Adrenal gland (tissue), 12 donors: Measurements from ENCODE around the gene YBX1. TPM values are rescaled to one million over a fixed set of nuclear protein-coding genes. Genes with fewer than 3 reads are reported as not detected.
"Not testable (repeated sequence)": the region's sequence is repeated elsewhere in the genome, so short reads cannot be mapped to it uniquely, and the experiment has no call there.

Experiments
- DNase-seq, 7 donors: peaks; one replicate each; pipeline ENCODE4 v3.0.0-alpha.2; 2019 to 2020
- H3K27ac ChIP-seq, 5 donors: fragments of 200-600 bp; sonication (generic) in 4 of 5; 1 replicate in 3 of 5; 2 replicates in 2 of 5; pipeline versions ENCODE4 v1.5.1 to v1.8.0; 2016 to 2020; ENCODE audit warnings: mild to moderate bottlenecking in 1 of 5
- H3K27me3 ChIP-seq: fragments of 200-600 bp; 2 replicates; pipeline ENCODE4 v1.8.0; 2021
- H3K36me3 ChIP-seq, 2 donors: fragments of 200-600 bp; replicated peaks in 1 of 2; 1 replicate in 1 of 2; 2 replicates in 1 of 2; pipeline versions ENCODE4 v1.5.1 to v1.8.0; 2018 to 2022
- H3K4me1 ChIP-seq, 2 donors: fragments of 200-600 bp; replicated peaks in 1 of 2; 1 replicate in 1 of 2; 2 replicates in 1 of 2; pipeline versions ENCODE4 v1.5.1 to v1.8.0; 2018 to 2021
- H3K4me3 ChIP-seq, 4 donors: fragments of 200-600 bp; sonication (generic) in 3 of 4; one replicate each; pipeline ENCODE4 v1.5.1; 2016 to 2018
- H3K9me3 ChIP-seq, 3 donors: fragments of 200-600 bp; sonication (generic) in 1 of 3; replicated peaks in 1 of 3; 1 replicate in 2 of 3; 2 replicates in 1 of 3; pipeline versions ENCODE4 v1.5.1 to v1.8.0; 2016 to 2021
- POLR2A ChIP-seq, 2 donors: fragments of 450-650 bp; IDR thresholded peaks; one replicate each; pipeline ENCODE4 v1.6.1; 2017; ENCODE audit warnings: antibody characterized with exemption in 2 of 2, mild to moderate bottlenecking in 2 of 2, moderate library complexity in 1 of 2
- WGBS, 4 donors: extraction: QIAGEN DNeasy Blood & Tissue Kit in 2 of 4; methylation state at CpG; one replicate each; pipeline versions ENCODE4 v1.1.5 to v1.1.7; 2013 to 2017; 5-methylcytosine and 5-hydroxymethylcytosine counted together
- intact Hi-C, 2 donors: fragments of 100-400 bp; cut with DNase I; formaldehyde crosslinking; loops; one replicate each; pipeline versions ENCODE4 v1.14.1 to v1.15.0; 2022 to 2023
- polyA plus RNA-seq, 3 donors: library from polyadenylated mRNA; stranded (reverse); fragments of 200-250 nt in 2 of 3; fragments of 350-450 nt in 1 of 3; fragmentation: Illumina TruSeq in 1 of 3; extraction: RNeasy Lipid Tissue Mini Kit (QIAGEN cat#74804) in 1 of 3; gene quantifications; one replicate each; pipeline ENCODE4 v1.2.3, GENCODE V29; 2013 to 2014
- total RNA-seq, 9 donors: library from RNA; depleted of rRNA in 4 of 9; stranded (reverse); fragments of >200 nt in 4 of 9; fragments of 120-200 nt in 1 of 9; fragmentation: NEBNext Ultra II Directional in 1 of 9; extraction: Animal tissue kit (Norgen Biotek cat#: 25700) in 1 of 9; gene quantifications; one replicate each; pipeline versions ENCODE4 v1.1.0 to v1.2.4, GENCODE V29; 2013 to 2023
- TF ChIP-seq, protein P1 (sequence below), 6 experiments: fragments of 450-650 bp in 4 of 6; fragments of 200-600 bp in 2 of 6; sonication (generic) in 1 of 6; IDR thresholded peaks; 1 replicate in 5 of 6; 2 replicates in 1 of 6; pipeline versions ENCODE4 v1.5.1 to v1.8.0; 2016 to 2021; ENCODE audit warnings: antibody characterized with exemption in 6 of 6, mild to moderate bottlenecking in 2 of 6, moderate library complexity in 1 of 6
- donor health status: healthy with polysubstance abuse.
- donor health status: Bipolar disorder and iron deficiency.
- donor health status: DM: yes; HTN: yes; CAD: no.
- donor health status: DM: no; HTN: no; CAD: no.
- donor health status: DM: no; HTN: no; CAD: no.
- donor health status: DM: yes; HTN: yes; CAD: no.

Gene YBX1
- total and polyA plus RNA-seq, 12 donors, result 281 to 995 (median 338) TPM

DNA sequence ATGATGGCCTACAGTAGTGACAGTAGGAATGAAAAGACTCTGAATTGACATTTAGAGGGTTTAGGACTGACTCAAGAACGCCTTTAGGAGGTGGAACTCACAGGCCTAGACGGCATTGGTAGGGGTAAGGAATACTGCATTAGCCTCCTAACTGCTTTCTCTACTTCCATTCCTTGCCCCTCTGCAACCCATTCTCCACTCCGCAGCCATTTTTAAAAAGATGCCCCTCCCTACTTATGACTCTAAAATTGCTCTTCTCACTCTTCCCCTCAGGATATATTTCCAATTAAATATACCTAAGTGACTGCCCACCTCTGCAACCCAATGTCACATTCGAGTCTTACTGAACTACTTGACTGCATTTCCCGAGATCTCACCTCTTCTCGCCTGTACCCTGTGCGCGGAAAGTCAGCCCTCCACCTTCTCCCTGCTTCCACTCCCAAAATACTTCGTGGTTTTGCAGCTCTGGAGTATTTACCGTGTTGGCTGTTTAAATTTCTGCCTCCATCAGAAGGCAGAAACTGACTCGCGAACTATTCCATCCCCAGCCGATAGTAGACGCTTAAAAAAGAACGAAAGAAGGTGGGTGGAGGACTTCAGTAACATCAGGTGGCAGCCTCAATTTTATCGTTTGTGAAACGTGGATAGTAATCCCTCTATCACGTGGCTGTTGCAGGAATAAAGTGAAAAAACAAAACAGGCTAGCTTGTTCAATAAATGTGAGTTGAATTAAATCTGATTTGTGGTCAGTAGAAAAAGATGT lies 1.1 kb upstream of the YBX1 start:
- H3K27ac ChIP-seq, result peak overlapping the region; percentile 68 to 99 (median 88)
- TF ChIP-seq POLR2A (IDR thresholded peaks at IDR 0.05), result no peak
- TF ChIP-seq, protein P1, sequence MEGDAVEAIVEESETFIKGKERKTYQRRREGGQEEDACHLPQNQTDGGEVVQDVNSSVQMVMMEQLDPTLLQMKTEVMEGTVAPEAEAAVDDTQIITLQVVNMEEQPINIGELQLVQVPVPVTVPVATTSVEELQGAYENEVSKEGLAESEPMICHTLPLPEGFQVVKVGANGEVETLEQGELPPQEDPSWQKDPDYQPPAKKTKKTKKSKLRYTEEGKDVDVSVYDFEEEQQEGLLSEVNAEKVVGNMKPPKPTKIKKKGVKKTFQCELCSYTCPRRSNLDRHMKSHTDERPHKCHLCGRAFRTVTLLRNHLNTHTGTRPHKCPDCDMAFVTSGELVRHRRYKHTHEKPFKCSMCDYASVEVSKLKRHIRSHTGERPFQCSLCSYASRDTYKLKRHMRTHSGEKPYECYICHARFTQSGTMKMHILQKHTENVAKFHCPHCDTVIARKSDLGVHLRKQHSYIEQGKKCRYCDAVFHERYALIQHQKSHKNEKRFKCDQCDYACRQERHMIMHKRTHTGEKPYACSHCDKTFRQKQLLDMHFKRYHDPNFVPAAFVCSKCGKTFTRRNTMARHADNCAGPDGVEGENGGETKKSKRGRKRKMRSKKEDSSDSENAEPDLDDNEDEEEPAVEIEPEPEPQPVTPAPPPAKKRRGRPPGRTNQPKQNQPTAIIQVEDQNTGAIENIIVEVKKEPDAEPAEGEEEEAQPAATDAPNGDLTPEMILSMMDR (IDR thresholded peaks at IDR 0.05), result peak in 1 of 6 experiments; percentile 13
- intact Hi-C loops, result no loop called here
- H3K27me3 ChIP-seq, result no peaks in the 10 kb centered on the region
- 7 to 9% (median 8%) methylated on average over 18 of the region's 18 CpGs for WGBS, 4 donors
- DNase-seq, result peak in 1 of 7 donors; percentile 10
- no peaks in the 10 kb centered on the region for H3K36me3 ChIP-seq
- no peaks in the 10 kb centered on the region for H3K9me3 ChIP-seq
- H3K4me1 ChIP-seq, result peaks cover 11 to 39% of the 10 kb centered on the region in 2 donors
- peak overlapping the region in 3 of 4 donors; percentile 30 to 95 (median 84) for H3K4me3 ChIP-seq

DNA sequence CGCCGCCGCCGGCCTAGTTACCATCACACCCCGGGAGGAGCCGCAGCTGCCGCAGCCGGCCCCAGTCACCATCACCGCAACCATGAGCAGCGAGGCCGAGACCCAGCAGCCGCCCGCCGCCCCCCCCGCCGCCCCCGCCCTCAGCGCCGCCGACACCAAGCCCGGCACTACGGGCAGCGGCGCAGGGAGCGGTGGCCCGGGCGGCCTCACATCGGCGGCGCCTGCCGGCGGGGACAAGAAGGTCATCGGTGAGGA lies 193 bp downstream of the YBX1 start:
- Histone ChIP-seq H3K27ac (peak overlapping the region in 4 of 5 donors; percentile 78 to 99 (median 92)), H3K4me3 (peak overlapping the region in 2 of 4 donors; percentile 84 to 95), H3K4me1 (peaks cover 15 to 52% of the 10 kb centered on the region in 2 donors)
- DNase-seq, H3K27me3 ChIP-seq, H3K36me3 ChIP-seq, intact Hi-C loops, H3K9me3 ChIP-seq: not testable (repeated sequence)
- WGBS, 4 donors, result 0 to 2% (median 0%) methylated on average over 2 to 33 of the region's 33 CpGs

DNA sequence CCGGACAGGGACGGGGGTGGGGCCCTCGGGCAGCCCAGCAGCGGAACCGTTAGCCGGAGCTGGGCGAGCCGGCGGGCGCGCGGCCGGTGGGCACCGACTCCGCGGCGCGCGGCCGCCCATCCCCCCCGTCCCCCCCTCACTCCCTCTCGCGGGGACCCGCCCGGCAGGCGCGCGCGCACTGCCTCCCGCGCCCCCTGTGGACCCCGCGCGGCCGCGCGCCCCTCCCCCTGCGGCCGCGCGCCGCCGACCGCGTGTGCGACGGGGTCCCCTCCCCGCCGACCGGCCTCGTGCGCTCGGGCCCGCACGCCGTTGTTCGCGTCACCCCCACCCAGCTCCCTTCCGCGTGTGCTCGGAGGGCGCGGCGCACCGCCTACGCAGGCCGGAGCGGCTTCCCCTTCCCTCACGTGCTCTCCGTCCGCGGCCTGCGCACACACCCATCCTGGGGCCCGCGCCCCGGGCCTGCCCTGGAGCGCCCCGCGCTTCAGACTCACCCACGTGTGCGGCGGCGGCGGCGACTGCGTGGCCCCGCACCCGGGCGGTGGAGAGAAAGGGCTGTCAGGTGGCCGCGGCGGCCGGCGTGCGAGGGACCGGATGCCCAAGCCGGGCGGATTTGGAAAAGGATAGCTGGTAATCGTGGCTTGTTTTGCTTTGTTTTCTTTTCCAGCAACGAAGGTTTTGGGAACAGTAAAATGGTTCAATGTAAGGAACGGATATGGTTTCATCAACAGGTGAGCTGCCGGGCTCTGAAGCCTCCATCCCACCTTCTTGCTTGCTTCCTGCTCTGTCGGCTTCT lies 717 bp downstream of the YBX1 start:
- Histone ChIP-seq H3K9me3 (no peaks in the 10 kb centered on the region), H3K36me3 (no peaks in the 10 kb centered on the region), H3K4me3 (peak overlapping the region; percentile 60 to 95 (median 76)), H3K27me3 (no peaks in the 10 kb centered on the region), H3K4me1 (peaks cover 15 to 56% of the 10 kb centered on the region in 2 donors), H3K27ac (peak overlapping the region in 4 of 5 donors; percentile 78 to 99 (median 92))
- intact Hi-C loops, result no loop called here
- WGBS, 4 donors, result 0 to 1% (median 0%) methylated on average over 15 to 103 of the region's 103 CpGs
- peak; percentile 71 to 82 (median 77) for DNase-seq
- peak in 1 of 2 donors; percentile 61 for TF ChIP-seq POLR2A (IDR thresholded peaks at IDR 0.05)
- TF ChIP-seq, protein P1 (IDR thresholded peaks at IDR 0.05), result no peak

DNA sequence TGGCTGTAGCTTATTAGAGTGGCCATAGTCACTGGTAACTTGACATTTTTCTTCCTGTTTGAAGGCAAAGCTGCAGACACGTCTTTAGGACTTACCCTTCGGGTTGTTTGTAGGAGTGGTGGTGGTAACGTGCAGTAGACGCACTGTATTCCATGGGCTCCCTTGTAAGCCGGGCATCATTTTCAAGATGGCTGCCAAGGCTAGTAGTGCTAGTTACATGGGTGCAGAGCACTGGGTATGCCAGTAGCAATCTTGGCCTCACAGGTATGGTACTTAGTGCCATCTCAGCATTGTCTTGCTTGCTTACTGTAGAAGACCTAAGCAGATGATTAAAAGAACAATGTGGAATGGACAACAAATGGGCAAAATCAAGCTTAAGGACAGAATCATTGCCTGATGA lies 1.9 kb downstream of the YBX1 start:
- Histone ChIP-seq H3K4me1 (peaks cover 15 to 66% of the 10 kb centered on the region in 2 donors), H3K27me3 (no peaks in the 10 kb centered on the region), H3K27ac (no peak overlapping the region), H3K4me3 (peak overlapping the region in 1 of 4 donors; percentile 95), H3K9me3 (no peaks in the 10 kb centered on the region), H3K36me3 (no peaks in the 10 kb centered on the region)
- intact Hi-C loops, result no loop called here
- 37 to 54% (median 49%) methylated on average over 5 of the region's 5 CpGs for WGBS, 4 donors
- DNase-seq, result no peak
- TF ChIP-seq POLR2A (IDR thresholded peaks at IDR 0.05), result no peak
- TF ChIP-seq, protein P1 (IDR thresholded peaks at IDR 0.05), result no peak
